Activated naive CD4-positive, alpha-beta T cell treated with anti-CD3 and anti-CD28 coated beads, Interleukin-2, amount 10 ng/mL, durations not matched to agents 5 hours and 36 hours (primary cell): ENCODE results near the gene HYCC1. TPM values are rescaled to one million over a fixed set of nuclear protein-coding genes. Genes with fewer than 3 reads are reported as not detected.

Source experiments
- total RNA-seq, 2 experiments: library from RNA; stranded (reverse); gene quantifications; one replicate each; pipeline ENCODE4 v1.2.3, GENCODE V29; 2021

Gene HYCC1
- total RNA-seq, result 10 to 100 TPM; 70.5 to 70.8 TPM

DNA sequence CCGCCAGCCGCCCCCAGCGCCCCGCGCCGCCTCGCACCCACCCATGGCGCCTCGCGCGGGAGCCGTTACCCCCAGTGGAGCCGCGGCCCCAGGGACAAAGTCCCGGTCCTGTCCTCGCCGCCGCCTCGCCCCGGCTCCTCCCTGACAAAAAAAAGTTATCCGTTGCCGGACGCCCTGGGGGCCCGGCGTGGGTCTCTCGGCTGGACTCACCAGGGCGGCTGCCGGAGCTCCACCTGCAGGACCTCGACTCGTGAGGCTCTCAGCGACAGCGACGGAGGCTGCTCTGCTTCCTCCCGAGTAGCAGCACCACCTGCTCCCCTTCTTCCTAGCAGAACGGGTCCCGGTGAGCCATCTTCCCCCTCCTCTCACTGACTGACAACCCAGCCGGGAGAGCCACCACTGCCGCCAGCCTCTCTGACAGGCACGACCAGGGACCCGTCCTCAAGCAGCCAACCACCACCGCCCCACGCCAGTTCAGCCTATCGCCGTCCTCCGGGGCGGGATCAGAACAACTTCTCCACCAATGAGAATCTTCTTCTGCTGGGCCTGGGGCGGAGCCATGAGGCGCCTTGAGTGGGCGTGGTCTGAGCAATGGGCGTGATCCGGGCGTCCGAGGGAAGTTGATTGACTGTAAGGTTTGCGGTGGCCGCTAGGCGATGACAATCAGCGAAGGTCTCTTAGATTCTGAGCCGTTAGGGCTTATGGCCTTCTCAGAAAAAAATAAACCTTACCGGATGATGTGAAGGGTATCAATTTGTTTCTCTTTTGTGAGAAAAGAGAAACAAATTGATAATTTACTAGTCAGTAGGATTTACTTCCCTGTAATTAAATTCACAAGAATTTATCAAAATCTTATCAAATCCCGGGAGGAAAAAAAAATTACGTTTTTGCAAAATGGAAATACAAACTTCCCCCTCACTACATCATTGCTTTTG is at the start of gene HYCC1:
TSS of gene HYCC1 (minus strand) at position 416 of the 935 bp plus-strand sequence. CDS start 23,019 bp downstream, outside the sequence.

Other genes with a start within 250 kb of the HYCC1 start
- gene TOMM7, start 191.3 kb downstream of the HYCC1 start, total RNA-seq, result 100 to 1,000 TPM; 399 to 422 TPM
- gene KLHL7, start 91.7 kb upstream of the HYCC1 start, total RNA-seq, result 10 to 100 TPM; 17.3 to 19.8 TPM
- 10 to 100 TPM; 34.2 to 35.8 TPM for gene NUP42, start 167.9 kb upstream of the HYCC1 start, total RNA-seq
- under 1 TPM in 1 of 2 experiments, not detected in 1; 0.10 TPM for gene GPNMB, start 232.6 kb upstream of the HYCC1 start, total RNA-seq